ENCODE measurements around the gene ATXN1. TPM values are rescaled to one million over a fixed set of nuclear protein-coding genes. Genes with fewer than 3 reads are reported as not detected.

ATXN1 gene
- polyA plus RNA-seq, 1 donor from 2014 or later, result 28.2 TPM

- H3K27ac ChIP-seq (ENCODE audit: low read length), result no peak overlapping the region
- H3K9ac ChIP-seq (ENCODE audit: low read length), result no peak overlapping the region
- TF ChIP-seq EZH2 (IDR thresholded peaks at IDR 0.05; ENCODE audit: borderline replicate concordance, insufficient read depth, low read length, poor library complexity, severe bottlenecking) (no peak), POLR2AphosphoS5 (IDR thresholded peaks at IDR 0.05) (no peak), CTCF (IDR thresholded peaks at IDR 0.05; ENCODE audit: poor library complexity, severe bottlenecking) (no peak), REST (IDR thresholded peaks at IDR 0.05; ENCODE audit: borderline replicate concordance) (no peak), TAF1 (IDR thresholded peaks at IDR 0.05; ENCODE audit: low read depth) (no peak), RAD21 (conservative IDR thresholded peaks at IDR 0.05) (no peak), SMC3 (conservative IDR thresholded peaks at IDR 0.05; ENCODE audit: poor library complexity) (no peak), EP300 (conservative IDR thresholded peaks at IDR 0.05; ENCODE audit: poor library complexity, severe bottlenecking) (no peak), MXI1 (conservative IDR thresholded peaks at IDR 0.05; ENCODE audit: poor library complexity, severe bottlenecking) (no peak)
Observed at GRCh38 chr6:16723826-16724225, 37.4 kb downstream of the ATXN1 start.

DNA sequence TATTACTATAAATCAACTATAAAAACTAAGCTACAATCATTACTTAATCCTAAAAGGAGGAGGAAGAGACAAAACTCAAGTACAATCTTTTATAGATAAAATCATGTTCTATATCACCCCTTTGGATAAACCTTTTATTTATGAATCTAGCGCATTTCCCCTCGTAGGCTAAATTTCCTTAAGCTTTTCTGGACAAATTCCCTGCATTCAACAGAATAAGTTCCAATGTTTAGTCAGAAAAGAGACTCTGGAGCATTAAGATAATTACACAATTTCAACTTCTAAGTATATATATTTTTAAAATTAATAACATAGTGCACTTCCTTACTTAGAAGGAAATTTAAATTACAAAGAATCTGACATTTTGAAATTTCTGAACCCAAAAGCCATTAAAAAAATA lies 37.9 kb downstream of the ATXN1 start:
- no peak overlapping the region for H3K4me3 ChIP-seq (ENCODE audit: low read length)
- no peak overlapping the region for H3K27ac ChIP-seq (ENCODE audit: low read length)
- no peaks in the 10 kb centered on the region for H4K20me1 ChIP-seq (ENCODE audit: insufficient read depth)
- no peak overlapping the region for H3K4me2 ChIP-seq (ENCODE audit: low read length)
- H3K79me2 ChIP-seq (replicated peaks; ENCODE audit: insufficient read depth, low read length), result no peaks in the 10 kb centered on the region
- H3K27me3 ChIP-seq (ENCODE audit: insufficient read depth, low read depth, low read length), result no peaks in the 10 kb centered on the region
- TF ChIP-seq EZH2 (IDR thresholded peaks at IDR 0.05; ENCODE audit: borderline replicate concordance, insufficient read depth, low read length, poor library complexity, severe bottlenecking), result no peak
- TF ChIP-seq REST (IDR thresholded peaks at IDR 0.05; ENCODE audit: borderline replicate concordance), result no peak
- TF ChIP-seq EP300 (conservative IDR thresholded peaks at IDR 0.05; ENCODE audit: poor library complexity, severe bottlenecking), result no peak
- TF ChIP-seq RAD21 (conservative IDR thresholded peaks at IDR 0.05), result no peak
- no peak for TF ChIP-seq POLR2AphosphoS5 (IDR thresholded peaks at IDR 0.05)
- no peak for TF ChIP-seq CTCF (IDR thresholded peaks at IDR 0.05; ENCODE audit: poor library complexity, severe bottlenecking)
- TF ChIP-seq MXI1 (conservative IDR thresholded peaks at IDR 0.05; ENCODE audit: poor library complexity, severe bottlenecking), result no peak
- TF ChIP-seq SMC3 (conservative IDR thresholded peaks at IDR 0.05; ENCODE audit: poor library complexity), result no peak
- no peak for TF ChIP-seq TAF1 (IDR thresholded peaks at IDR 0.05; ENCODE audit: low read depth)
- H3K9ac ChIP-seq (ENCODE audit: low read length), result no peak overlapping the region
- no peak overlapping the region for H2AFZ ChIP-seq (ENCODE audit: low read depth, low read length)
- no peaks in the 10 kb centered on the region for H3K9me3 ChIP-seq (ENCODE audit: low read length)
- H3K9me2 ChIP-seq (ENCODE audit: insufficient read depth, low read length), result no peaks in the 10 kb centered on the region
- no peaks in the 10 kb centered on the region for H3F3A ChIP-seq (ENCODE audit: insufficient read depth, low read length, poor library complexity, severe bottlenecking)
- H3K36me3 ChIP-seq (ENCODE audit: insufficient read depth, low read length), result no peaks in the 10 kb centered on the region

More at GRCh38 chr6:16723826-16724225, 37.4 kb downstream of the ATXN1 start:
- H3F3A ChIP-seq (ENCODE audit: insufficient read depth, low read length, poor library complexity, severe bottlenecking), result no peaks in the 10 kb centered on the region
- no peaks in the 10 kb centered on the region for H3K9me3 ChIP-seq (ENCODE audit: low read length)
- no peak overlapping the region for H3K4me2 ChIP-seq (ENCODE audit: low read length)
- H3K27me3 ChIP-seq (ENCODE audit: insufficient read depth, low read depth, low read length), result no peaks in the 10 kb centered on the region
- H2AFZ ChIP-seq (ENCODE audit: low read depth, low read length), result no peak overlapping the region
- H3K79me2 ChIP-seq (replicated peaks; ENCODE audit: insufficient read depth, low read length), result no peaks in the 10 kb centered on the region
- H3K36me3 ChIP-seq (ENCODE audit: insufficient read depth, low read length), result no peaks in the 10 kb centered on the region
- H4K20me1 ChIP-seq (ENCODE audit: insufficient read depth), result no peaks in the 10 kb centered on the region
- H3K9me2 ChIP-seq (ENCODE audit: insufficient read depth, low read length), result no peaks in the 10 kb centered on the region
- H3K4me3 ChIP-seq (ENCODE audit: low read length), result no peak overlapping the region

Data from neural cell (in vitro differentiated cells).